ENCODE data around the gene KRT16. TPM values are rescaled to one million over a fixed set of nuclear protein-coding genes. Genes with fewer than 3 reads are reported as not detected.
A peak's percentile ranks its signal among the peaks of the same experiment; 100 is the strongest.

Gene KRT16
- total RNA-seq, 1 experiment from 2014 or later = 0.61 TPM

GRCh38 chr17:41654678-41655607 is 42.4 kb upstream of the KRT16 start:
- Histone ChIP-seq H3K36me3 (ENCODE audit: control insufficient read depth in 1 of 2, insufficient read depth in 2 of 2, low read length in 2 of 2) (no peaks in the 10 kb centered on the region), H3K4me3 (replicated peaks in 1 of 2; ENCODE audit: low read depth in 1 of 2, low read length in 2 of 2) (peak overlapping the region in 1 of 2 experiments; percentile 16; a peak in 1 of 4 replicates), H3K9ac (ENCODE audit: low read length) (peak overlapping the region; percentile 67), H3K9me2 (ENCODE audit: insufficient read depth) (no peaks in the 10 kb centered on the region), H3K9me3 (ENCODE audit: control insufficient read depth in 1 of 2, insufficient read depth in 1 of 2, low read depth in 1 of 2, low read length in 2 of 2) (no peaks in the 10 kb centered on the region), H2AFZ (ENCODE audit: low read depth, low read length, poor library complexity, severe bottlenecking) (no peak overlapping the region), H4K20me1 (ENCODE audit: insufficient read depth) (no peaks in the 10 kb centered on the region), H3K27me3 (ENCODE audit: insufficient read depth, low read length) (no peaks in the 10 kb centered on the region), H3K79me2 (ENCODE audit: insufficient read depth, low read length) (no peaks in the 10 kb centered on the region), H3K4me1 (ENCODE audit: control insufficient read depth in 1 of 2, insufficient read depth in 2 of 2, low read length in 2 of 2) (peaks cover 44 to 73% of the 10 kb centered on the region in 2 experiments), H3K27ac (ENCODE audit: low read depth, low read length) (peak overlapping the region; percentile 71), H3K4me2 (ENCODE audit: low read length) (peak overlapping the region; percentile 82)
- no peak for DNase-seq (ENCODE audit: low read depth, low spot score)
- ATAC-seq = peak; percentile 3; the same call in 1 of the 2 replicates
- BruUV-seq (replicated peaks) = no TSS peak
- RAD21 ChIA-PET (ENCODE audit: low non-redundant PET in 1 of 2, low total read pairs in 2 of 2, uncharacterized antibody in 2 of 2, unreplicated experiment in 2 of 2) = interaction anchor here (1.2 kb wide), 2 partner anchors 8 to 107 kb away, joined by 3 to 5 read pairs; no protein-coding TSS in a partner anchor
- POLR2A ChIA-PET = interaction anchor here (1.1 to 1.6 kb wide), 4 partner anchors 8 to 133 kb away, joined by 3 to 12 read pairs (median 4); partner anchors contain the start of genes EIF1 and KRT19
- TF ChIP-seq EZH2phosphoT487 (IDR thresholded peaks at IDR 0.05; ENCODE audit: borderline replicate concordance) = no peak
- CTCF ChIA-PET = interaction anchor here (1.4 to 11.1 kb wide), 3 partner anchors 9 to 106 kb away, joined by 6 to 217 read pairs (median 30); no protein-coding TSS in a partner anchor
- intact Hi-C loops (cut with micrococcal nuclease) = no loop called here

- Histone ChIP-seq H4K20me1 (ENCODE audit: insufficient read depth) (no peaks in the 10 kb centered on the region), H3K9me3 (ENCODE audit: control insufficient read depth in 1 of 2, insufficient read depth in 1 of 2, low read depth in 1 of 2, low read length in 2 of 2) (no peaks in the 10 kb centered on the region), H3K9me2 (ENCODE audit: insufficient read depth) (no peaks in the 10 kb centered on the region), H3K36me3 (ENCODE audit: control insufficient read depth in 1 of 2, insufficient read depth in 2 of 2, low read length in 2 of 2) (no peaks in the 10 kb centered on the region), H3K27me3 (ENCODE audit: insufficient read depth, low read length) (no peaks in the 10 kb centered on the region), H3K4me1 (ENCODE audit: control insufficient read depth in 1 of 2, insufficient read depth in 2 of 2, low read length in 2 of 2) (peaks cover 48 to 80% of the 10 kb centered on the region in 2 experiments), H2AFZ (ENCODE audit: low read depth, low read length, poor library complexity, severe bottlenecking) (no peak overlapping the region), H3K9ac (ENCODE audit: low read length) (peak overlapping the region; percentile 67), H3K4me2 (ENCODE audit: low read length) (peak overlapping the region; percentile 82), H3K4me3 (replicated peaks in 1 of 2; ENCODE audit: low read depth in 1 of 2, low read length in 2 of 2) (peak overlapping the region in 1 of 2 experiments; percentile 16; a peak in 2 of 4 replicates), H3K79me2 (ENCODE audit: insufficient read depth, low read length) (no peaks in the 10 kb centered on the region), H3K27ac (ENCODE audit: low read depth, low read length) (peak overlapping the region; percentile 71)
- RAD21 ChIA-PET (ENCODE audit: low non-redundant PET in 1 of 2, low total read pairs in 2 of 2, uncharacterized antibody in 2 of 2, unreplicated experiment in 2 of 2) = interaction anchor here (1.2 to 1.4 kb wide), 3 partner anchors 9 to 106 kb away, joined by 3 to 5 read pairs (median 5); no protein-coding TSS in a partner anchor
- BruUV-seq (replicated peaks) = no TSS peak
- CTCF ChIA-PET = interaction anchor here (1.0 to 11.1 kb wide), 4 partner anchors 10 to 1038 kb away, joined by 3 to 217 read pairs (median 18); no protein-coding TSS in a partner anchor
- intact Hi-C loops (cut with micrococcal nuclease) = no loop called here
- POLR2A ChIA-PET = interaction anchor here (1.1 to 1.6 kb wide), 5 partner anchors 9 to 132 kb away, joined by 3 to 12 read pairs (median 4); partner anchors contain the start of genes EIF1 and KRT19
- DNase-seq (ENCODE audit: low read depth, low spot score) (peak; percentile 69), ATAC-seq (peak; percentile 82)
- TF ChIP-seq EGR1 (IDR thresholded peaks at IDR 0.05; ENCODE audit: low read depth) (no peak), ELF1 (IDR thresholded peaks at IDR 0.05; ENCODE audit: borderline replicate concordance, low read depth) (no peak), SRF (IDR thresholded peaks at IDR 0.05; ENCODE audit: low read depth) (no peak), CTCF (IDR thresholded peaks at IDR 0.05 in 2 of 3, conservative IDR thresholded peaks at IDR 0.05 in 1 of 3; ENCODE audit: borderline replicate concordance in 1 of 3, insufficient read depth in 1 of 3, low read depth in 2 of 3, low read length in 2 of 3) (no peak), SP1 (IDR thresholded peaks at IDR 0.05; ENCODE audit: low read depth) (no peak; the same call in 1 of the 2 replicates), POLR2AphosphoS5 (IDR thresholded peaks at IDR 0.05; ENCODE audit: low read depth, low read length) (peak; percentile 59; the same call in 1 of the 2 replicates), YY1 (IDR thresholded peaks at IDR 0.05; ENCODE audit: extremely low read depth, insufficient replicate concordance, low read depth, low read length) (no peak), CEBPB (IDR thresholded peaks at IDR 0.05; ENCODE audit: low read depth) (no peak), JUND (IDR thresholded peaks at IDR 0.05) (no peak), ATF3 (IDR thresholded peaks at IDR 0.05) (no peak), FOSL1 (IDR thresholded peaks at IDR 0.05; ENCODE audit: low read depth) (no peak)
Observed at GRCh38 chr17:41653892-41654677, 41.5 kb upstream of the KRT16 start.
